Neural progenitor cell (in vitro differentiated cells): ENCODE measurements around the gene CHRNA10.

Experiments
- EZH2phosphoT487 ChIP-seq: fragments of 200-600 bp; sonication (generic); IDR thresholded peaks from 2 replicates; pipeline ENCODE4 v1.6.1; 2017; ENCODE audit warnings: antibody characterized with exemption
- TF ChIP-seq, protein P1 (sequence below): fragments of 200-600 bp; sonication (generic); IDR thresholded peaks from 2 replicates; pipeline ENCODE4 v1.5.1; 2017; ENCODE audit warnings: antibody characterized with exemption, mild to moderate bottlenecking

DNA sequence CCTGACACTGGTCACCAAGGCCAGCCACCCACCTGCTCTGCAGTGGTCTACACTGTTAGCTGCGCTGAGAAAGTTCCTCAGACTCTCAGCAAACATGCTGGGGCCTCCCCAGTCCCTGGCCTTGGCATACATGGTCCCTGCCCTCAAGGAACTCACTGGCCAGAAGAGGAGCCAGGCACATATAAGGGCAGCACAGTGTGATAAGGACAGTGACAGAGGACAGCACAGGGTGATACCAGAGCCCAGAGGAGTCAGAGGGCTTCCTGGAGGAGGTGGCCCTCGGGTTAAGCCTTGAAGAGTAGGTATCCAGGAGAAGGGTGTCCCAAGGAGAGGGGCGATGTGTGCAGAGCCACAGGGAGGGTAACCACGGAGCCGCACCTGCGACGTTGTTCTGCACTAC, 25.6 kb downstream of the CHRNA10 start:
- TF ChIP-seq, protein P1, sequence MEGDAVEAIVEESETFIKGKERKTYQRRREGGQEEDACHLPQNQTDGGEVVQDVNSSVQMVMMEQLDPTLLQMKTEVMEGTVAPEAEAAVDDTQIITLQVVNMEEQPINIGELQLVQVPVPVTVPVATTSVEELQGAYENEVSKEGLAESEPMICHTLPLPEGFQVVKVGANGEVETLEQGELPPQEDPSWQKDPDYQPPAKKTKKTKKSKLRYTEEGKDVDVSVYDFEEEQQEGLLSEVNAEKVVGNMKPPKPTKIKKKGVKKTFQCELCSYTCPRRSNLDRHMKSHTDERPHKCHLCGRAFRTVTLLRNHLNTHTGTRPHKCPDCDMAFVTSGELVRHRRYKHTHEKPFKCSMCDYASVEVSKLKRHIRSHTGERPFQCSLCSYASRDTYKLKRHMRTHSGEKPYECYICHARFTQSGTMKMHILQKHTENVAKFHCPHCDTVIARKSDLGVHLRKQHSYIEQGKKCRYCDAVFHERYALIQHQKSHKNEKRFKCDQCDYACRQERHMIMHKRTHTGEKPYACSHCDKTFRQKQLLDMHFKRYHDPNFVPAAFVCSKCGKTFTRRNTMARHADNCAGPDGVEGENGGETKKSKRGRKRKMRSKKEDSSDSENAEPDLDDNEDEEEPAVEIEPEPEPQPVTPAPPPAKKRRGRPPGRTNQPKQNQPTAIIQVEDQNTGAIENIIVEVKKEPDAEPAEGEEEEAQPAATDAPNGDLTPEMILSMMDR: no peak
- no peak for TF ChIP-seq EZH2phosphoT487
